Measurements from ENCODE around the gene SPIN2A.
A peak's percentile ranks its signal among the peaks of the same experiment; 100 is the strongest.
"Not testable (repeated sequence)": the region's sequence is repeated elsewhere in the genome, so short reads cannot be mapped to it uniquely, and the experiment has no call there.

SPIN2A gene

GRCh38 chrX:57137073-57137472 is at the start of gene SPIN2A:
TSS of gene SPIN2A (minus strand) at chrX:57137397. CDS start at chrX:57136597, 800 bp downstream.
- H3K27me3 ChIP-seq (ENCODE audit: low read depth); in situ Hi-C loops (cut with MboI; ENCODE audit: low sequenced_read_pairs); H3K4me1 ChIP-seq; H3K4me3 ChIP-seq; DNase-seq (ENCODE audit: low spot score in 2 of 2); H3K36me3 ChIP-seq (replicated peaks); H3K9me3 ChIP-seq: not testable (repeated sequence)

- no peaks in the 10 kb centered on the region for H3K9me3 ChIP-seq
- H3K36me3 ChIP-seq (replicated peaks) = no peaks in the 10 kb centered on the region
- in situ Hi-C loops (cut with MboI; ENCODE audit: low sequenced_read_pairs) = no loop called here
- H3K4me3 ChIP-seq = no peak overlapping the region
- no peaks in the 10 kb centered on the region for H3K27me3 ChIP-seq (ENCODE audit: low read depth)
- H3K4me1 ChIP-seq = no peaks in the 10 kb centered on the region
- no peak for DNase-seq (ENCODE audit: low spot score in 2 of 2)
These were observed 41.4 kb upstream of the SPIN2A start for GRCh38 chrX:57178605-57179004.

- in situ Hi-C loops (cut with MboI; ENCODE audit: low sequenced_read_pairs) = no loop called here
- H3K27me3 ChIP-seq (ENCODE audit: low read depth) = no peaks in the 10 kb centered on the region
- peak in 1 of 2 experiments; percentile 34 for DNase-seq (ENCODE audit: low spot score in 2 of 2)
- no peak overlapping the region for H3K4me3 ChIP-seq
- H3K9me3 ChIP-seq = no peaks in the 10 kb centered on the region
- no peaks in the 10 kb centered on the region for H3K36me3 ChIP-seq (replicated peaks)
- H3K4me1 ChIP-seq = no peaks in the 10 kb centered on the region
These were observed 39.9 kb upstream of the SPIN2A start for GRCh38 chrX:57177070-57177469.

- H3K27me3 ChIP-seq (ENCODE audit: low read depth) = no peaks in the 10 kb centered on the region
- H3K4me3 ChIP-seq = no peak overlapping the region
- in situ Hi-C loops (cut with MboI; ENCODE audit: low sequenced_read_pairs) = no loop called here
- no peaks in the 10 kb centered on the region for H3K36me3 ChIP-seq (replicated peaks)
- H3K4me1 ChIP-seq = no peaks in the 10 kb centered on the region
- no peak for DNase-seq (ENCODE audit: low spot score in 2 of 2)
- H3K9me3 ChIP-seq = no peaks in the 10 kb centered on the region
These were observed 35.3 kb upstream of the SPIN2A start for GRCh38 chrX:57172544-57172943.

- Histone ChIP-seq H3K27me3 (ENCODE audit: low read depth) (no peaks in the 10 kb centered on the region), H3K4me1 (peaks cover 12% of the 10 kb centered on the region), H3K36me3 (replicated peaks) (no peaks in the 10 kb centered on the region), H3K9me3 (no peaks in the 10 kb centered on the region), H3K4me3 (no peak overlapping the region)
- peak; percentile 35 to 62 for DNase-seq (ENCODE audit: low spot score in 2 of 2)
- in situ Hi-C loops (cut with MboI; ENCODE audit: low sequenced_read_pairs) = no loop called here
These were observed 19.3 kb upstream of the SPIN2A start for GRCh38 chrX:57156397-57157049.

GRCh38 chrX:57155171-57155570 is 18.0 kb upstream of the SPIN2A start:
- Histone ChIP-seq H3K4me3 (no peak overlapping the region), H3K9me3 (no peaks in the 10 kb centered on the region), H3K4me1 (peaks cover 12% of the 10 kb centered on the region), H3K36me3 (replicated peaks) (no peaks in the 10 kb centered on the region), H3K27me3 (ENCODE audit: low read depth) (no peaks in the 10 kb centered on the region)
- in situ Hi-C loops (cut with MboI; ENCODE audit: low sequenced_read_pairs) = no loop called here
- peak; percentile 58 to 63 for DNase-seq (ENCODE audit: low spot score in 2 of 2)

- in situ Hi-C loops (cut with MboI; ENCODE audit: low sequenced_read_pairs); H3K4me3 ChIP-seq; H3K9me3 ChIP-seq; H3K27me3 ChIP-seq (ENCODE audit: low read depth); H3K36me3 ChIP-seq (replicated peaks): not testable (repeated sequence)
- H3K4me1 ChIP-seq = peaks cover 12% of the 10 kb centered on the region
- peak in 1 of 2 experiments; percentile 62 for DNase-seq (ENCODE audit: low spot score in 2 of 2)
These were observed 15.0 kb upstream of the SPIN2A start for GRCh38 chrX:57152222-57152621.

- no peaks in the 10 kb centered on the region for H3K36me3 ChIP-seq (replicated peaks)
- no peak for DNase-seq (ENCODE audit: low spot score in 2 of 2)
- H3K4me3 ChIP-seq = no peak overlapping the region
- no peaks in the 10 kb centered on the region for H3K9me3 ChIP-seq
- in situ Hi-C loops (cut with MboI; ENCODE audit: low sequenced_read_pairs) = no loop called here
- no peaks in the 10 kb centered on the region for H3K4me1 ChIP-seq
- H3K27me3 ChIP-seq (ENCODE audit: low read depth) = no peaks in the 10 kb centered on the region
These were observed 1.5 kb upstream of the SPIN2A start for GRCh38 chrX:57138674-57139073.

- no peak overlapping the region for H3K4me3 ChIP-seq
These were observed 304 bp upstream of the SPIN2A start for GRCh38 chrX:57137501-57137900.

GRCh38 chrX:57136589-57136988 is 608 bp downstream of the SPIN2A start:
- H3K36me3 ChIP-seq (replicated peaks); H3K27me3 ChIP-seq (ENCODE audit: low read depth); H3K4me3 ChIP-seq; DNase-seq (ENCODE audit: low spot score in 2 of 2); H3K4me1 ChIP-seq; in situ Hi-C loops (cut with MboI; ENCODE audit: low sequenced_read_pairs); H3K9me3 ChIP-seq: not testable (repeated sequence)

More at GRCh38 chrX:57137501-57137900, 304 bp upstream of the SPIN2A start:
- H3K4me1 ChIP-seq = no peaks in the 10 kb centered on the region
- in situ Hi-C loops (cut with MboI; ENCODE audit: low sequenced_read_pairs) = no loop called here
- H3K27me3 ChIP-seq (ENCODE audit: low read depth) = no peaks in the 10 kb centered on the region
- H3K9me3 ChIP-seq = no peaks in the 10 kb centered on the region
- no peaks in the 10 kb centered on the region for H3K36me3 ChIP-seq (replicated peaks)
- DNase-seq (ENCODE audit: low spot score in 2 of 2) = no peak

GRCh38 chrX:57135287-57135686 is 1.9 kb downstream of the SPIN2A start:
- Histone ChIP-seq H3K4me3 (no peak overlapping the region), H3K36me3 (replicated peaks) (no peaks in the 10 kb centered on the region), H3K9me3 (no peaks in the 10 kb centered on the region), H3K4me1 (no peaks in the 10 kb centered on the region), H3K27me3 (ENCODE audit: low read depth) (no peaks in the 10 kb centered on the region)
- no peak for DNase-seq (ENCODE audit: low spot score in 2 of 2)
- in situ Hi-C loops (cut with MboI; ENCODE audit: low sequenced_read_pairs) = no loop called here

- no peaks in the 10 kb centered on the region for H3K9me3 ChIP-seq
- no peaks in the 10 kb centered on the region for H3K36me3 ChIP-seq (replicated peaks)
- no peak for DNase-seq (ENCODE audit: low spot score in 2 of 2)
- H3K4me1 ChIP-seq = no peaks in the 10 kb centered on the region
- H3K27me3 ChIP-seq (ENCODE audit: low read depth) = no peaks in the 10 kb centered on the region
- in situ Hi-C loops (cut with MboI; ENCODE audit: low sequenced_read_pairs) = no loop called here
- no peak overlapping the region for H3K4me3 ChIP-seq
These were observed 2.5 kb downstream of the SPIN2A start for GRCh38 chrX:57134702-57135101.

GRCh38 chrX:57133706-57134105 is 3.5 kb downstream of the SPIN2A start:
- no peaks in the 10 kb centered on the region for H3K9me3 ChIP-seq
- H3K36me3 ChIP-seq (replicated peaks) = no peaks in the 10 kb centered on the region
- no peak overlapping the region for H3K4me3 ChIP-seq
- DNase-seq (ENCODE audit: low spot score in 2 of 2) = no peak
- in situ Hi-C loops (cut with MboI; ENCODE audit: low sequenced_read_pairs) = no loop called here
- no peaks in the 10 kb centered on the region for H3K4me1 ChIP-seq
- H3K27me3 ChIP-seq (ENCODE audit: low read depth) = no peaks in the 10 kb centered on the region

GRCh38 chrX:57133284-57133683 is 3.9 kb downstream of the SPIN2A start:
- DNase-seq (ENCODE audit: low spot score in 2 of 2); in situ Hi-C loops (cut with MboI; ENCODE audit: low sequenced_read_pairs); H3K9me3 ChIP-seq; H3K4me3 ChIP-seq; H3K27me3 ChIP-seq (ENCODE audit: low read depth); H3K4me1 ChIP-seq; H3K36me3 ChIP-seq (replicated peaks): not testable (repeated sequence)

GRCh38 chrX:57132046-57132445 is 5.2 kb downstream of the SPIN2A start:
- Histone ChIP-seq H3K4me3 (no peak overlapping the region), H3K4me1 (no peaks in the 10 kb centered on the region), H3K36me3 (replicated peaks) (no peaks in the 10 kb centered on the region), H3K9me3 (no peaks in the 10 kb centered on the region), H3K27me3 (ENCODE audit: low read depth) (no peaks in the 10 kb centered on the region)
- DNase-seq (ENCODE audit: low spot score in 2 of 2) = no peak
- in situ Hi-C loops (cut with MboI; ENCODE audit: low sequenced_read_pairs) = no loop called here

Measured in HAP-1 (cell line).